ENCODE results near the gene DAPK1. TPM values are rescaled to one million over a fixed set of nuclear protein-coding genes. Genes with fewer than 3 reads are reported as not detected.

DAPK1 gene
- total and polyA plus RNA-seq, 4 donors: 33.0 to 301 (median 94.1) TPM

DNA sequence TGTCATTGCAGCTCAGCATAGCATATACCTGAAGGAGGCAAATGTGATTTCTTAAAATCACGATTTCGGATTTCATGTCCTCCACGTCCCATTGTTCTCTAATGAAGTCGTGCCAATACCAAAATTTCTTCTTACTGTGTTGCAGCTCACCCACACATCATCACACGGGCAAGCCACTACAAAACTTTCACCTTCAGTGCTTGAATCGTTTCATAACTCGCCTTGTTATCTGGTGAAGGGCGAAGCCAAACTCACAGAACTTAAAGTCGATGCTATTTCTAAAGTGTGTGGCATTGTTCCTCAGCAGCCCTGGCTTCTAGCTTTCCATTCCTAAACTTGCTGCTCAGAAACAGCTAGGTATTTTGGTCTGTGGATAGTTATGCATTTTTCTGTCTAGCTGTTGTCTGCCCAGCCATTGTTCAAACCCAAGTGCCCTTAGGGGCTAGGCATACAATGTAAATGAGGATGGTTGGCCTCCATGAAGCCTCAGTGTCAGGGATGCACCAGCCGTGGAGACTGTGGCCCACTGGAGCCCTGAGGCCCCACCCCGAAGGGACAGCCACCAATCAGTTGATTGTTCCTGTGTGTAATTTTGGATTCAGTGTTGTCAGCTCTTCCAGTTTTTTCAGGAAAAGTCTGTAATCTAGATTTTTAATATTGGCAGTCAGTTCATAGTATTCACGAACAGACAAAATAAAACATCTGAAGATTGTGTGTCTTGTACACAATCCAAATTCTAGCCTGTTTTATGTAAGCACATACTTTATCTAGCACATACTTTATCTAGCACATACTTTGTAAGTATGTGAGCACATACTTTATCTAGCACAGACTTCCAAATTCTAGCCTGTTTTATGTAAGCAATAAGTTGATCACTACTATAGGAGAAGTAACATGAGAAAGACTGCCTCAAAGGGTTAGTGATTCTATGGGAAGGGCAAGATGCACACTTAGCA, 112.8 kb downstream of the DAPK1 start:
- Histone ChIP-seq H3K36me3 (ENCODE audit: control insufficient read depth in 4 of 4, insufficient read depth in 4 of 4, low read length in 4 of 4) (peaks cover 0 to 42% (median 14%) of the 10 kb centered on the region in 4 donors), H3K27ac (ENCODE audit: low read depth in 1 of 2, low read length in 1 of 2) (peak overlapping the region in 1 of 2 donors; percentile 82), H3K27me3 (ENCODE audit: control insufficient read depth in 3 of 3, insufficient read depth in 3 of 3, low read length in 2 of 3) (no peaks in the 10 kb centered on the region), H3K9me3 (ENCODE audit: control insufficient read depth in 4 of 4, insufficient read depth in 3 of 4, low read length in 3 of 4) (no peaks in the 10 kb centered on the region), H3K4me1 (ENCODE audit: control insufficient read depth in 5 of 5, insufficient read depth in 5 of 5, low read length in 5 of 5) (peaks cover 0 to 72% (median 46%) of the 10 kb centered on the region in 5 donors), H3K9ac (ENCODE audit: insufficient read depth in 1 of 2, low read length in 2 of 2) (no peak overlapping the region), H3K4me3 (no peak overlapping the region)
- ATAC-seq (ENCODE audit: insufficient read depth, low FRiP score) (no peak), DNase-seq (peak in 2 of 3 donors; percentile 93 to 96)
- TF ChIP-seq CTCF (IDR thresholded peaks at IDR 0.05; ENCODE audit: control extremely low read depth, extremely low read depth): no peak
- 61 to 82% methylated on average over 12 of the region's 12 CpGs for WGBS, 2 donors

GRCh38 chr9:87611776-87612175, 114.1 kb downstream of the DAPK1 start:
- no peak for TF ChIP-seq CTCF (IDR thresholded peaks at IDR 0.05; ENCODE audit: control extremely low read depth, extremely low read depth)
- Histone ChIP-seq H3K9ac (ENCODE audit: insufficient read depth in 1 of 2, low read length in 2 of 2) (no peak overlapping the region), H3K36me3 (ENCODE audit: control insufficient read depth in 4 of 4, insufficient read depth in 4 of 4, low read length in 4 of 4) (peaks cover 0 to 52% (median 15%) of the 10 kb centered on the region in 4 donors), H3K27ac (ENCODE audit: low read depth in 1 of 2, low read length in 1 of 2) (peak overlapping the region in 1 of 2 donors; percentile 52), H3K4me3 (no peak overlapping the region), H3K9me3 (ENCODE audit: control insufficient read depth in 4 of 4, insufficient read depth in 3 of 4, low read length in 3 of 4) (no peaks in the 10 kb centered on the region), H3K27me3 (ENCODE audit: control insufficient read depth in 3 of 3, insufficient read depth in 3 of 3, low read length in 2 of 3) (no peaks in the 10 kb centered on the region), H3K4me1 (ENCODE audit: control insufficient read depth in 5 of 5, insufficient read depth in 5 of 5, low read length in 5 of 5) (peaks cover 0 to 67% (median 41%) of the 10 kb centered on the region in 5 donors)
- 34 to 64% methylated on average over 4 of the region's 4 CpGs for WGBS, 2 donors
- DNase-seq: no peak
- no peak for ATAC-seq (ENCODE audit: insufficient read depth, low FRiP score)

- H3K9ac ChIP-seq (ENCODE audit: insufficient read depth in 1 of 2, low read length in 2 of 2): no peak overlapping the region
- H3K27ac ChIP-seq (ENCODE audit: low read depth in 1 of 2, low read length in 1 of 2): peak overlapping the region in 1 of 2 donors; percentile 74
- no peaks in the 10 kb centered on the region for H3K27me3 ChIP-seq (ENCODE audit: control insufficient read depth in 3 of 3, insufficient read depth in 3 of 3, low read length in 2 of 3)
- TF ChIP-seq CTCF (IDR thresholded peaks at IDR 0.05; ENCODE audit: control extremely low read depth, extremely low read depth): no peak
- ATAC-seq (ENCODE audit: insufficient read depth, low FRiP score): no peak
- H3K36me3 ChIP-seq (ENCODE audit: control insufficient read depth in 4 of 4, insufficient read depth in 4 of 4, low read length in 4 of 4): peaks cover 0 to 55% (median 17%) of the 10 kb centered on the region in 4 donors
- no peak overlapping the region for H3K4me3 ChIP-seq
- 92 to 94% methylated on average over 3 of the region's 3 CpGs for WGBS, 2 donors
- no peaks in the 10 kb centered on the region for H3K9me3 ChIP-seq (ENCODE audit: control insufficient read depth in 4 of 4, insufficient read depth in 3 of 4, low read length in 3 of 4)
- H3K4me1 ChIP-seq (ENCODE audit: control insufficient read depth in 5 of 5, insufficient read depth in 5 of 5, low read length in 5 of 5): peaks cover 0 to 67% (median 35%) of the 10 kb centered on the region in 5 donors
- DNase-seq: no peak
Observed at GRCh38 chr9:87612536-87612935, 114.9 kb downstream of the DAPK1 start.

Measured in lung (tissue), 12 donors.